CD4-positive, alpha-beta T cell (primary cell): Measurements from ENCODE around the gene PCDHGB5. TPM values are rescaled to one million over a fixed set of nuclear protein-coding genes. Genes with fewer than 3 reads are reported as not detected.
"Not testable (repeated sequence)": the region's sequence is repeated elsewhere in the genome, so short reads cannot be mapped to it uniquely, and the experiment has no call there.

ENCODE experiments used
- ATAC-seq: fragments of 200-7000 bp; cut with Tn5 transposase; one replicate; pipeline ENCODE4 v1.10.0; 2022; ENCODE audit warnings: mild to moderate bottlenecking; ENCODE audit not compliant: poor library complexity
- CTCF ChIA-PET: fragments of 350-600 bp; sonication (Branson Sonifier 250); formaldehyde crosslinking; loops from one replicate; lab custom pipeline; 2021; ENCODE audit warnings: antibody characterized with exemption, inconsistent platforms; lab: Charles Lee
- POLR2A ChIA-PET: fragments of 350-600 bp; sonication (Branson Sonifier 250); formaldehyde crosslinking; loops from one replicate; lab custom pipeline; 2021; ENCODE audit warnings: antibody characterized with exemption, inconsistent platforms; lab: Charles Lee
- DNase-seq, 14 experiments: peaks; one replicate each; pipeline ENCODE4 v3.0.0-alpha.2; 2013 to 2020; ENCODE audit warnings: mixed read lengths in 2 of 14
- H3K27ac ChIP-seq, 2 donors: one replicate each; pipeline versions ENCODE4 v1.5.1 to v1.7.0; 2013; ENCODE audit warnings: low read length in 2 of 2, low read depth in 1 of 2, mild to moderate bottlenecking in 1 of 2
- H3K27me3 ChIP-seq, 2 experiments: 1 replicate in 1 of 2; 2 replicates in 1 of 2; pipeline versions ENCODE4 v1.6.1 to v1.7.0; 2013; ENCODE audit warnings: low read length in 2 of 2, control low read depth in 1 of 2, mild to moderate bottlenecking in 1 of 2, moderate library complexity in 1 of 2; ENCODE audit not compliant: insufficient read depth in 2 of 2, control insufficient read depth in 1 of 2
- H3K36me3 ChIP-seq: one replicate; pipeline ENCODE4 v1.6.1; 2013; ENCODE audit warnings: low read length, control low read depth; ENCODE audit not compliant: insufficient read depth
- H3K4me1 ChIP-seq: one replicate; pipeline ENCODE4 v1.6.1; 2013; ENCODE audit warnings: low read length, control low read depth; ENCODE audit not compliant: insufficient read depth
- H3K4me3 ChIP-seq: one replicate; pipeline ENCODE4 v1.5.1; 2013; ENCODE audit warnings: mild to moderate bottlenecking, low read length, moderate library complexity
- H3K9me3 ChIP-seq, 2 experiments: 1 replicate in 1 of 2; 2 replicates in 1 of 2; pipeline versions ENCODE4 v1.6.1 to v1.7.0; 2013; ENCODE audit warnings: low read length in 2 of 2, mild to moderate bottlenecking in 2 of 2, control low read depth in 1 of 2, moderate library complexity in 1 of 2; ENCODE audit not compliant: control insufficient read depth in 1 of 2, insufficient read depth in 1 of 2
- H3K27ac Mint-ChIP-seq: one replicate; pipeline ENCODE4 v1.8.0; 2020; ENCODE audit warnings: mixed read lengths
- H3K27me3 Mint-ChIP-seq: one replicate; pipeline ENCODE4 v1.8.0; 2021; ENCODE audit warnings: mixed read lengths
- H3K36me3 Mint-ChIP-seq: one replicate; pipeline ENCODE4 v1.8.0; 2021; ENCODE audit warnings: low read depth, mixed read lengths
- H3K4me1 Mint-ChIP-seq: one replicate; pipeline ENCODE4 v1.8.0; 2021; ENCODE audit warnings: low read depth, mixed read lengths
- H3K4me3 Mint-ChIP-seq: one replicate; pipeline ENCODE4 v1.8.0; 2020; ENCODE audit warnings: mild to moderate bottlenecking, mixed read lengths
- H3K9me3 Mint-ChIP-seq: one replicate; pipeline ENCODE4 v1.8.0; 2020; ENCODE audit warnings: mixed read lengths
- intact Hi-C, 2 experiments: fragments of 100-400 bp; cut with DNase I in 1 of 2; cut with micrococcal nuclease in 1 of 2; formaldehyde crosslinking; loops; one replicate each; pipeline versions ENCODE4 v1.15.1 to v1.9.0; 2023 to 2025; cut with DNase I, micrococcal nuclease
- total RNA-seq, 174 experiments: library from RNA in 2 of 174; stranded (reverse) in 2 of 174; gene quantifications; one replicate each; pipeline ENCODE4 v1.2.3 and lab custom pipeline; 2021 to 2026
- TF ChIP-seq, protein P1 (sequence below): fragments of 200-600 bp; IDR thresholded peaks from one replicate; pipeline ENCODE4 v1.8.0; 2022; ENCODE audit warnings: antibody characterized with exemption, mild to moderate bottlenecking

Gene PCDHGB5
- total RNA-seq, 2 experiments from 2014 or later = 0.14 to 0.20 TPM

DNA sequence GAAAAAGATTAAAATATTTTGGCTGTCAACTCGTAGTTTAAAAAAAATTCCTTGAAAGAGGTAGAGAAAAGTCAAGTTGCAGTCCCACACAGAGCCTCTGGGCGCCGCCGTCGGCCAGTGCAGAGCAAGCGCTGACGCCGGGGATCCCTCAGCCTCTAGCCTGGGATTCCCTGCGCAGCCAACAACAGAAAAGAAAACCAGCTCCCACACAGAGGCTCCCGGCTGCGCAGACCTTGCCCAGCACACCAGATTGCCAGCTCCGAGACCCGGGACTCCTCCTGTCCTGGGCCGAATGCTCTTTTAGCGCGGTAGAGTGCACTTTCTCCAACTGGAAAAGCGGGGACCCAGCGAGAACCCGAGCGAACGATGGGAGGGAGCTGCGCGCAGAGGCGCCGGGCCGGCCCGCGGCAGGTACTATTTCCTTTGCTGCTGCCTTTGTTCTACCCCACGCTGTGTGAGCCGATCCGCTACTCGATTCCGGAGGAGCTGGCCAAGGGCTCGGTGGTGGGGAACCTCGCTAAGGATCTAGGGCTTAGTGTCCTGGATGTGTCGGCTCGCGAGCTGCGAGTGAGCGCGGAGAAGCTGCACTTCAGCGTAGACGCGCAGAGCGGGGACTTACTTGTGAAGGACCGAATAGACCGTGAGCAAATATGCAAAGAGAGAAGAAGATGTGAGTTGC, 19.9 kb downstream of the PCDHGB5 start, which contains the start of gene PCDHGB7:
PCDHGB7 (plus strand) TSS at position 184 of the 679 bp plus-strand sequence; CDS start at position 367, 183 bp downstream.
- peak within 1 kb of the TSS; percentile 21 for H3K4me3 ChIP-seq
- H3K27me3 Mint-ChIP-seq = peaks cover 91% of the 10 kb centered on the region
- peak in 6 of 14 experiments; percentile 17 to 67 (median 48) for DNase-seq

DNA sequence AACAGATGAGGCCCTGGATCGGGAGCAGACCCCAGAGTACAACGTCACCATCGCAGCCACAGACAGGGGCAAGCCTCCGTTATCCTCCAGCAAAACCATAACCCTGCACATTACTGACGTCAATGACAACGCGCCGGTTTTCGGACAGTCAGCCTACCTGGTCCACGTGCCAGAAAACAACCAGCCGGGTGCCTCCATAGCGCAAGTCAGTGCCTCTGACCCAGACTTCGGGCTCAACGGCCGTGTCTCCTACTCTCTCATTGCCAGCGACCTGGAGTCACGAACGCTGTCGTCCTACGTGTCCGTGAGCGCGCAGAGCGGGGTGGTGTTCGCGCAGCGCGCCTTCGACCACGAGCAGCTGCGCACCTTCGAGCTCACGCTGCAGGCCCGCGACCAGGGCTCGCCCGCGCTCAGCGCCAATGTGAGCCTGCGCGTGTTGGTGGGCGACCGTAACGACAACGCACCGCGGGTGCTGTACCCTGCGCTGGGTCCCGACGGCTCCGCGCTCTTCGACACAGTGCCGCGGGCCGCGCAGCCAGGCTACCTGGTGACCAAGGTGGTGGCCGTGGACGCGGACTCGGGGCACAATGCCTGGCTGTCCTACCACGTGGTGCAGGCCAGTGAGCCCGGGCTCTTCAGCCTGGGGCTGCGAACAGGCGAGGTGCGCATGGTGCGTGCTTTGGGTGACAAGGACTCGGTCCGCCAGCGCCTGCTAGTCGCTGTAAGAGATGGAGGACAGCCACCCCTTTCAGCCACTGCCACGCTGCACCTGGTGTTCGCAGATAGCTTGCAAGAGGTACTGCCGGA, 21.5 kb downstream of the PCDHGB5 start:
- Histone ChIP-seq H3K27ac (no peak overlapping the region), H3K36me3 (no peaks in the 10 kb centered on the region), H3K27me3 (peaks cover 60 to 90% of the 10 kb centered on the region in 2 experiments), H3K4me3 (no peak overlapping the region), H3K9me3 (peaks cover 53 to 61% of the 10 kb centered on the region in 2 experiments), H3K4me1 (peaks cover 11% of the 10 kb centered on the region)
- ChIA-PET POLR2A (no interaction called here), CTCF (interaction anchor here (2.4 kb wide), 1 partner anchor 145 kb away, joined by 7 read pairs; no protein-coding TSS in a partner anchor)
- peak overlapping the region; percentile 41 for H3K27ac Mint-ChIP-seq
- H3K27me3 Mint-ChIP-seq = peaks cover 89% of the 10 kb centered on the region
- peaks cover 10% of the 10 kb centered on the region for H3K4me1 Mint-ChIP-seq
- no peak overlapping the region for H3K4me3 Mint-ChIP-seq
- TF ChIP-seq, protein P1, sequence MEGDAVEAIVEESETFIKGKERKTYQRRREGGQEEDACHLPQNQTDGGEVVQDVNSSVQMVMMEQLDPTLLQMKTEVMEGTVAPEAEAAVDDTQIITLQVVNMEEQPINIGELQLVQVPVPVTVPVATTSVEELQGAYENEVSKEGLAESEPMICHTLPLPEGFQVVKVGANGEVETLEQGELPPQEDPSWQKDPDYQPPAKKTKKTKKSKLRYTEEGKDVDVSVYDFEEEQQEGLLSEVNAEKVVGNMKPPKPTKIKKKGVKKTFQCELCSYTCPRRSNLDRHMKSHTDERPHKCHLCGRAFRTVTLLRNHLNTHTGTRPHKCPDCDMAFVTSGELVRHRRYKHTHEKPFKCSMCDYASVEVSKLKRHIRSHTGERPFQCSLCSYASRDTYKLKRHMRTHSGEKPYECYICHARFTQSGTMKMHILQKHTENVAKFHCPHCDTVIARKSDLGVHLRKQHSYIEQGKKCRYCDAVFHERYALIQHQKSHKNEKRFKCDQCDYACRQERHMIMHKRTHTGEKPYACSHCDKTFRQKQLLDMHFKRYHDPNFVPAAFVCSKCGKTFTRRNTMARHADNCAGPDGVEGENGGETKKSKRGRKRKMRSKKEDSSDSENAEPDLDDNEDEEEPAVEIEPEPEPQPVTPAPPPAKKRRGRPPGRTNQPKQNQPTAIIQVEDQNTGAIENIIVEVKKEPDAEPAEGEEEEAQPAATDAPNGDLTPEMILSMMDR = no peak
- intact Hi-C loops = loop anchor here in 1 of 2 experiments (5.0 to 10.0 kb wide), 3 partner anchors 37 to 94 kb away; partner anchors contain the start of genes PCDHGA5, PCDHGA7 and TAF7
- H3K36me3 Mint-ChIP-seq = peaks cover 54% of the 10 kb centered on the region
- DNase-seq = no peak
- ATAC-seq = no peak
- peaks cover 31% of the 10 kb centered on the region for H3K9me3 Mint-ChIP-seq

More for the DNA sequence above, 19.9 kb downstream of the PCDHGB5 start, which contains the start of gene PCDHGB7:
- peaks cover 64% of the 10 kb centered on the region for H3K36me3 Mint-ChIP-seq
- ATAC-seq = peak; percentile 44
- POLR2A ChIA-PET, H3K36me3 ChIP-seq, H3K27ac ChIP-seq: not testable (repeated sequence)
- H3K27ac Mint-ChIP-seq = peak within 1 kb of the TSS; percentile 41
- H3K27me3 ChIP-seq = peaks cover 69 to 95% of the 10 kb centered on the region in 2 experiments
- H3K9me3 ChIP-seq = peaks cover 52 to 65% of the 10 kb centered on the region in 2 experiments
- peaks cover 26% of the 10 kb centered on the region for H3K9me3 Mint-ChIP-seq
- TF ChIP-seq, protein P1 = peak; percentile 12
- peaks cover 22% of the 10 kb centered on the region for H3K4me1 ChIP-seq
- H3K4me1 Mint-ChIP-seq = peaks cover 27% of the 10 kb centered on the region
- peak within 1 kb of the TSS; percentile 48 for H3K4me3 Mint-ChIP-seq
- CTCF ChIA-PET = interaction anchor here (0.8 to 1.9 kb wide), 4 partner anchors 10 to 140 kb away, joined by 3 to 5 read pairs (median 4); partner anchors contain the start of gene PCDHGB6
- intact Hi-C loops = loop anchor here in 1 of 2 experiments (5.0 to 10.0 kb wide), 3 partner anchors 35 to 93 kb away; partner anchors contain the start of genes PCDHGA5, PCDHGA7 and TAF7
